GM23338 (cell line): ENCODE data around the gene MUC22. TPM values are rescaled to one million over a fixed set of nuclear protein-coding genes. Genes with fewer than 3 reads are reported as not detected.
A peak's percentile ranks its signal among the peaks of the same experiment; 100 is the strongest.

Source experiments
- ATAC-seq: fragments of 200-7000 bp; cut with Tn5 transposase; 3 replicates; pipeline ENCODE4 v1.9.1; 2020
- DNase-seq: peaks from one replicate; pipeline ENCODE4 v3.0.0-alpha.2; 2015; ENCODE audit warnings: low spot score
- H2AFZ ChIP-seq: fragments of 200-600 bp; sonication (generic); 2 replicates; pipeline ENCODE4 v1.8.0; 2016; ENCODE audit warnings: antibody characterized with exemption, mild to moderate bottlenecking, moderate library complexity
- H3F3A ChIP-seq: fragments of 200-600 bp; sonication (generic); replicated peaks from 2 replicates; pipeline ENCODE4 v1.8.0; 2017; ENCODE audit warnings: antibody characterized with exemption, mixed run types, low read depth
- H3K27ac ChIP-seq: fragments of 200-600 bp; sonication (generic); 2 replicates; pipeline ENCODE4 v1.6.1; 2016; ENCODE audit warnings: low read depth
- H3K27me3 ChIP-seq: fragments of 200-600 bp; sonication (generic); 2 replicates; pipeline ENCODE4 v1.8.0; 2016; ENCODE audit warnings: mild to moderate bottlenecking, mixed run types, moderate library complexity; ENCODE audit not compliant: insufficient read depth
- H3K36me3 ChIP-seq: fragments of 200-600 bp; sonication (generic); 2 replicates; pipeline ENCODE4 v1.8.0; 2016; ENCODE audit warnings: mild to moderate bottlenecking; ENCODE audit not compliant: insufficient read depth
- H3K4me1 ChIP-seq: fragments of 200-600 bp; sonication (generic); 2 replicates; pipeline ENCODE4 v1.8.0; 2016; ENCODE audit warnings: mild to moderate bottlenecking, moderate library complexity; ENCODE audit not compliant: insufficient read depth
- H3K4me2 ChIP-seq: fragments of 200-600 bp; sonication (generic); 2 replicates; pipeline ENCODE4 v1.7.1; 2017; ENCODE audit warnings: mixed run types
- H3K4me3 ChIP-seq: fragments of 200-600 bp; sonication (generic); 2 replicates; pipeline ENCODE4 v1.6.1; 2016; ENCODE audit warnings: mixed run types
- H3K79me2 ChIP-seq: fragments of 200-600 bp; sonication (generic); replicated peaks from 2 replicates; pipeline ENCODE4 v1.8.0; 2017; ENCODE audit warnings: mild to moderate bottlenecking; ENCODE audit not compliant: insufficient read depth
- H3K9me2 ChIP-seq: fragments of 200-600 bp; sonication (generic); 2 replicates; pipeline ENCODE4 v1.8.0; 2017; ENCODE audit not compliant: insufficient read depth
- H4K20me1 ChIP-seq: fragments of 200-600 bp; sonication (generic); replicated peaks from 2 replicates; pipeline ENCODE4 v1.8.0; 2017; ENCODE audit warnings: mild to moderate bottlenecking; ENCODE audit not compliant: insufficient read depth
- H3K27ac Mint-ChIP-seq: 2 replicates; pipeline ENCODE4 v1.8.0; 2020; ENCODE audit warnings: inconsistent platforms, mild to moderate bottlenecking, moderate library complexity, mixed read lengths
- H3K27me3 Mint-ChIP-seq: 3 replicates; pipeline ENCODE4 v1.8.0; 2022; ENCODE audit warnings: low read depth, mild to moderate bottlenecking, moderate library complexity, mixed read lengths, inconsistent platforms; ENCODE audit not compliant: insufficient read depth, poor library complexity
- H3K36me3 Mint-ChIP-seq: 3 replicates; pipeline ENCODE4 v1.8.0; 2021; ENCODE audit warnings: low read depth, mild to moderate bottlenecking, inconsistent platforms, moderate library complexity, mixed read lengths
- H3K4me1 Mint-ChIP-seq: 3 replicates; pipeline ENCODE4 v1.8.0; 2020; ENCODE audit warnings: mild to moderate bottlenecking, inconsistent platforms, mixed read lengths
- H3K4me3 Mint-ChIP-seq: 3 replicates; pipeline ENCODE4 v1.8.0; 2021; ENCODE audit warnings: moderate library complexity, mild to moderate bottlenecking, inconsistent platforms, mixed read lengths
- H3K9me3 Mint-ChIP-seq: 3 replicates; pipeline ENCODE4 v1.8.0; 2020; ENCODE audit warnings: moderate library complexity, mild to moderate bottlenecking, inconsistent platforms, mixed read lengths
- CREB1 ChIP-seq: fragments of 250-450 bp; sonication (Bioruptor Pico); IDR thresholded peaks from 2 replicates; pipeline ENCODE4 v1.5.0; 2020; ENCODE audit warnings: low read depth, mild to moderate bottlenecking, moderate library complexity
- ETS1 ChIP-seq: IDR thresholded peaks from 2 replicates; pipeline ENCODE4 v1.6.1; 2016; ENCODE audit warnings: antibody characterized with exemption
- EZH2 ChIP-seq: fragments of 200-600 bp; sonication (generic); IDR thresholded peaks from one replicate; pipeline ENCODE4 v1.8.0; 2017; ENCODE audit warnings: antibody characterized with exemption, mild to moderate bottlenecking, low read depth; ENCODE audit not compliant: unreplicated experiment
- EZH2phosphoT487 ChIP-seq: fragments of 200-600 bp; sonication (generic); IDR thresholded peaks from one replicate; pipeline ENCODE4 v1.8.1; 2018; ENCODE audit warnings: antibody characterized with exemption; ENCODE audit not compliant: unreplicated experiment
- JUNB ChIP-seq: IDR thresholded peaks from one replicate; pipeline ENCODE4 v1.6.1; 2016; ENCODE audit warnings: antibody characterized with exemption; ENCODE audit not compliant: unreplicated experiment
- NANOG ChIP-seq: IDR thresholded peaks from 2 replicates; pipeline ENCODE4 v1.6.1; 2016; ENCODE audit warnings: antibody characterized with exemption, borderline replicate concordance
- POLR2AphosphoS5 ChIP-seq: IDR thresholded peaks from 2 replicates; pipeline ENCODE4 v1.6.1; 2016; ENCODE audit warnings: antibody characterized with exemption, low read depth
- STAT1 ChIP-seq: IDR thresholded peaks from one replicate; pipeline ENCODE4 v1.6.1; 2016; ENCODE audit warnings: antibody characterized with exemption; ENCODE audit not compliant: unreplicated experiment
- ZNF114 ChIP-seq: fragments of 250-450 bp; sonication (Bioruptor Pico); IDR thresholded peaks from 2 replicates; pipeline ENCODE4 v1.5.0; 2020; ENCODE audit warnings: mild to moderate bottlenecking, moderate library complexity
- ZNF331 ChIP-seq: fragments of 250-450 bp; sonication (Bioruptor Pico); IDR thresholded peaks from 2 replicates; pipeline ENCODE4 v1.5.0; 2020; ENCODE audit warnings: low read depth, mild to moderate bottlenecking, moderate library complexity
- polyA plus RNA-seq: library from polyadenylated mRNA; unstranded; fragments of >200 nt; fragmentation: Nextera tagmentation; extraction: Ambion mirVana; gene quantifications from 2 replicates; pipeline ENCODE4 v1.2.1, GENCODE V29; 2016
- total RNA-seq: library from RNA; depleted of rRNA; stranded (reverse); fragments of >200 nt; shearing (Covaris generic); gene quantifications from 2 replicates; pipeline ENCODE4 v1.2.3, GENCODE V29; 2014
- TF ChIP-seq, protein P1 (sequence below): fragments of 250-450 bp; sonication (Bioruptor Pico); IDR thresholded peaks from 2 replicates; pipeline ENCODE4 v1.5.0; 2020; ENCODE audit warnings: mild to moderate bottlenecking, moderate library complexity
- TF ChIP-seq, protein P2 (sequence below), 2 experiments: fragments of 200-600 bp in 1 of 2; sonication (generic) in 1 of 2; conservative IDR thresholded peaks; 2 replicates each; pipeline versions ENCODE4 v1.5.1 to v1.6.1; 2016 to 2017; ENCODE audit warnings: antibody characterized with exemption in 2 of 2, low read depth in 2 of 2, mild to moderate bottlenecking in 2 of 2, moderate library complexity in 1 of 2
- TF ChIP-seq, protein P3 (sequence below): IDR thresholded peaks from one replicate; pipeline ENCODE4 v1.6.1; 2018; ENCODE audit warnings: antibody characterized with exemption; ENCODE audit not compliant: unreplicated experiment

MUC22 gene
- total and polyA plus RNA-seq, 2 experiments from 2014 or later, result not detected

GRCh38 chr6:31033075-31033474, 22.8 kb downstream of the MUC22 start:
- TF ChIP-seq ZNF331 (CRISPR knock-in tag) (no peak), NANOG (no peak), ZNF114 (CRISPR knock-in tag) (no peak), POLR2AphosphoS5 (no peak), ETS1 (no peak), JUNB (no peak), EZH2phosphoT487 (no peak), EZH2 (no peak), CREB1 (CRISPR knock-in tag) (no peak), STAT1 (no peak)
- TF ChIP-seq, protein P1, sequence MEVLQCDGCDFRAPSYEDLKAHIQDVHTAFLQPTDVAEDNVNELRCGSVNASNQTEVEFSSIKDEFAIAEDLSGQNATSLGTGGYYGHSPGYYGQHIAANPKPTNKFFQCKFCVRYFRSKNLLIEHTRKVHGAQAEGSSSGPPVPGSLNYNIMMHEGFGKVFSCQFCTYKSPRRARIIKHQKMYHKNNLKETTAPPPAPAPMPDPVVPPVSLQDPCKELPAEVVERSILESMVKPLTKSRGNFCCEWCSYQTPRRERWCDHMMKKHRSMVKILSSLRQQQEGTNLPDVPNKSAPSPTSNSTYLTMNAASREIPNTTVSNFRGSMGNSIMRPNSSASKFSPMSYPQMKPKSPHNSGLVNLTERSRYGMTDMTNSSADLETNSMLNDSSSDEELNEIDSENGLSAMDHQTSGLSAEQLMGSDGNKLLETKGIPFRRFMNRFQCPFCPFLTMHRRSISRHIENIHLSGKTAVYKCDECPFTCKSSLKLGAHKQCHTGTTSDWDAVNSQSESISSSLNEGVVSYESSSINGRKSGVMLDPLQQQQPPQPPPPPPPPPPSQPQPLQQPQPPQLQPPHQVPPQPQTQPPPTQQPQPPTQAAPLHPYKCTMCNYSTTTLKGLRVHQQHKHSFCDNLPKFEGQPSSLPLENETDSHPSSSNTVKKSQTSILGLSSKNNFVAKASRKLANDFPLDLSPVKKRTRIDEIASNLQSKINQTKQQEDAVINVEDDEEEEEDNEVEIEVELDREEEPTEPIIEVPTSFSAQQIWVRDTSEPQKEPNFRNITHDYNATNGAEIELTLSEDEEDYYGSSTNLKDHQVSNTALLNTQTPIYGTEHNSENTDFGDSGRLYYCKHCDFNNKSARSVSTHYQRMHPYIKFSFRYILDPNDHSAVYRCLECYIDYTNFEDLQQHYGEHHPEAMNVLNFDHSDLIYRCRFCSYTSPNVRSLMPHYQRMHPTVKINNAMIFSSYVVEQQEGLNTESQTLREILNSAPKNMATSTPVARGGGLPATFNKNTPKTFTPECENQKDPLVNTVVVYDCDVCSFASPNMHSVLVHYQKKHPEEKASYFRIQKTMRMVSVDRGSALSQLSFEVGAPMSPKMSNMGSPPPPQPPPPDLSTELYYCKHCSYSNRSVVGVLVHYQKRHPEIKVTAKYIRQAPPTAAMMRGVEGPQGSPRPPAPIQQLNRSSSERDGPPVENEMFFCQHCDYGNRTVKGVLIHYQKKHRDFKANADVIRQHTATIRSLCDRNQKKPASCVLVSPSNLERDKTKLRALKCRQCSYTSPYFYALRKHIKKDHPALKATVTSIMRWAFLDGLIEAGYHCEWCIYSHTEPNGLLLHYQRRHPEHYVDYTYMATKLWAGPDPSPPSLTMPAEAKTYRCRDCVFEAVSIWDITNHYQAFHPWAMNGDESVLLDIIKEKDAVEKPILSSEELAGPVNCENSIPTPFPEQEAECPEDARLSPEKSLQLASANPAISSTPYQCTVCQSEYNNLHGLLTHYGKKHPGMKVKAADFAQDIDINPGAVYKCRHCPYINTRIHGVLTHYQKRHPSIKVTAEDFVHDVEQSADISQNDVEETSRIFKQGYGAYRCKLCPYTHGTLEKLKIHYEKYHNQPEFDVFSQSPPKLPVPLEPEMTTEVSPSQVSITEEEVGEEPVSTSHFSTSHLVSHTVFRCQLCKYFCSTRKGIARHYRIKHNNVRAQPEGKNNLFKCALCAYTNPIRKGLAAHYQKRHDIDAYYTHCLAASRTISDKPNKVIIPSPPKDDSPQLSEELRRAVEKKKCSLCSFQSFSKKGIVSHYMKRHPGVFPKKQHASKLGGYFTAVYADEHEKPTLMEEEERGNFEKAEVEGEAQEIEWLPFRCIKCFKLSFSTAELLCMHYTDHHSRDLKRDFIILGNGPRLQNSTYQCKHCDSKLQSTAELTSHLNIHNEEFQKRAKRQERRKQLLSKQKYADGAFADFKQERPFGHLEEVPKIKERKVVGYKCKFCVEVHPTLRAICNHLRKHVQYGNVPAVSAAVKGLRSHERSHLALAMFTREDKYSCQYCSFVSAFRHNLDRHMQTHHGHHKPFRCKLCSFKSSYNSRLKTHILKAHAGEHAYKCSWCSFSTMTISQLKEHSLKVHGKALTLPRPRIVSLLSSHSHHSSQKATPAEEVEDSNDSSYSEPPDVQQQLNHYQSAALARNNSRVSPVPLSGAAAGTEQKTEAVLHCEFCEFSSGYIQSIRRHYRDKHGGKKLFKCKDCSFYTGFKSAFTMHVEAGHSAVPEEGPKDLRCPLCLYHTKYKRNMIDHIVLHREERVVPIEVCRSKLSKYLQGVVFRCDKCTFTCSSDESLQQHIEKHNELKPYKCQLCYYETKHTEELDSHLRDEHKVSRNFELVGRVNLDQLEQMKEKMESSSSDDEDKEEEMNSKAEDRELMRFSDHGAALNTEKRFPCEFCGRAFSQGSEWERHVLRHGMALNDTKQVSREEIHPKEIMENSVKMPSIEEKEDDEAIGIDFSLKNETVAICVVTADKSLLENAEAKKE, result no peak
- TF ChIP-seq, protein P2, sequence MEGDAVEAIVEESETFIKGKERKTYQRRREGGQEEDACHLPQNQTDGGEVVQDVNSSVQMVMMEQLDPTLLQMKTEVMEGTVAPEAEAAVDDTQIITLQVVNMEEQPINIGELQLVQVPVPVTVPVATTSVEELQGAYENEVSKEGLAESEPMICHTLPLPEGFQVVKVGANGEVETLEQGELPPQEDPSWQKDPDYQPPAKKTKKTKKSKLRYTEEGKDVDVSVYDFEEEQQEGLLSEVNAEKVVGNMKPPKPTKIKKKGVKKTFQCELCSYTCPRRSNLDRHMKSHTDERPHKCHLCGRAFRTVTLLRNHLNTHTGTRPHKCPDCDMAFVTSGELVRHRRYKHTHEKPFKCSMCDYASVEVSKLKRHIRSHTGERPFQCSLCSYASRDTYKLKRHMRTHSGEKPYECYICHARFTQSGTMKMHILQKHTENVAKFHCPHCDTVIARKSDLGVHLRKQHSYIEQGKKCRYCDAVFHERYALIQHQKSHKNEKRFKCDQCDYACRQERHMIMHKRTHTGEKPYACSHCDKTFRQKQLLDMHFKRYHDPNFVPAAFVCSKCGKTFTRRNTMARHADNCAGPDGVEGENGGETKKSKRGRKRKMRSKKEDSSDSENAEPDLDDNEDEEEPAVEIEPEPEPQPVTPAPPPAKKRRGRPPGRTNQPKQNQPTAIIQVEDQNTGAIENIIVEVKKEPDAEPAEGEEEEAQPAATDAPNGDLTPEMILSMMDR (conservative IDR thresholded peaks at IDR 0.05; ENCODE audit: low read depth in 2 of 2), result no peak
- TF ChIP-seq, protein P3, sequence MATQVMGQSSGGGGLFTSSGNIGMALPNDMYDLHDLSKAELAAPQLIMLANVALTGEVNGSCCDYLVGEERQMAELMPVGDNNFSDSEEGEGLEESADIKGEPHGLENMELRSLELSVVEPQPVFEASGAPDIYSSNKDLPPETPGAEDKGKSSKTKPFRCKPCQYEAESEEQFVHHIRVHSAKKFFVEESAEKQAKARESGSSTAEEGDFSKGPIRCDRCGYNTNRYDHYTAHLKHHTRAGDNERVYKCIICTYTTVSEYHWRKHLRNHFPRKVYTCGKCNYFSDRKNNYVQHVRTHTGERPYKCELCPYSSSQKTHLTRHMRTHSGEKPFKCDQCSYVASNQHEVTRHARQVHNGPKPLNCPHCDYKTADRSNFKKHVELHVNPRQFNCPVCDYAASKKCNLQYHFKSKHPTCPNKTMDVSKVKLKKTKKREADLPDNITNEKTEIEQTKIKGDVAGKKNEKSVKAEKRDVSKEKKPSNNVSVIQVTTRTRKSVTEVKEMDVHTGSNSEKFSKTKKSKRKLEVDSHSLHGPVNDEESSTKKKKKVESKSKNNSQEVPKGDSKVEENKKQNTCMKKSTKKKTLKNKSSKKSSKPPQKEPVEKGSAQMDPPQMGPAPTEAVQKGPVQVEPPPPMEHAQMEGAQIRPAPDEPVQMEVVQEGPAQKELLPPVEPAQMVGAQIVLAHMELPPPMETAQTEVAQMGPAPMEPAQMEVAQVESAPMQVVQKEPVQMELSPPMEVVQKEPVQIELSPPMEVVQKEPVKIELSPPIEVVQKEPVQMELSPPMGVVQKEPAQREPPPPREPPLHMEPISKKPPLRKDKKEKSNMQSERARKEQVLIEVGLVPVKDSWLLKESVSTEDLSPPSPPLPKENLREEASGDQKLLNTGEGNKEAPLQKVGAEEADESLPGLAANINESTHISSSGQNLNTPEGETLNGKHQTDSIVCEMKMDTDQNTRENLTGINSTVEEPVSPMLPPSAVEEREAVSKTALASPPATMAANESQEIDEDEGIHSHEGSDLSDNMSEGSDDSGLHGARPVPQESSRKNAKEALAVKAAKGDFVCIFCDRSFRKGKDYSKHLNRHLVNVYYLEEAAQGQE, result no peak
- no peaks in the 10 kb centered on the region for H3K36me3 ChIP-seq
- no peak overlapping the region for H3K4me3 ChIP-seq
- Mint-ChIP-seq H3K4me1 (no peaks in the 10 kb centered on the region), H3K27ac (no peak overlapping the region), H3K27me3 (peaks cover 7% of the 10 kb centered on the region), H3K36me3 (peaks cover 3% of the 10 kb centered on the region; the same call in 1 of the 3 replicates), H3K9me3 (peaks cover 21% of the 10 kb centered on the region), H3K4me3 (no peak overlapping the region)
- no peaks in the 10 kb centered on the region for H3K27me3 ChIP-seq
- no peak for ATAC-seq
- DNase-seq, result no peak
- no peak overlapping the region for H3K4me2 ChIP-seq
- H3K4me1 ChIP-seq, result no peaks in the 10 kb centered on the region
- H2AFZ ChIP-seq, result 0 out of 2 replicates have a peak overlapping the region, but pooled peaks have one; percentile 28
- no peaks in the 10 kb centered on the region for H4K20me1 ChIP-seq
- no peaks in the 10 kb centered on the region for H3F3A ChIP-seq
- H3K9me2 ChIP-seq, result peaks cover 5% of the 10 kb centered on the region; the same call in 1 of the 2 replicates
- H3K79me2 ChIP-seq, result no peaks in the 10 kb centered on the region
- no peak overlapping the region for H3K27ac ChIP-seq
